22Rv1 (cell line): ENCODE measurements around the gene OSTC.

Experiments
- CTCF ChIP-seq: fragments of 450-650 bp; IDR thresholded peaks from 2 replicates; pipeline ENCODE4 v1.5.1; 2017; ENCODE audit warnings: mild to moderate bottlenecking
- ZFX ChIP-seq: fragments of 450-650 bp; IDR thresholded peaks from 2 replicates; pipeline ENCODE4 v1.6.1; 2017; ENCODE audit warnings: antibody characterized with exemption, borderline replicate concordance

GRCh38 chr4:108601106-108601505 is 49.3 kb upstream of the OSTC start:
- TF ChIP-seq CTCF (no peak), ZFX (no peak)
